ENCODE results near the gene SGIP1. TPM values are rescaled to one million over a fixed set of nuclear protein-coding genes. Genes with fewer than 3 reads are reported as not detected.
"Not testable (repeated sequence)": the region's sequence is repeated elsewhere in the genome, so short reads cannot be mapped to it uniquely, and the experiment has no call there.

Gene SGIP1
- total RNA-seq, 1 donor from 2014 or later: not detected

GRCh38 chr1:66788231-66788939 is 254.4 kb downstream of the SGIP1 start:
- ChIA-PET POLR2A (no interaction called here), CTCF (no interaction called here)
- no peaks in the 10 kb centered on the region for H3K36me3 Mint-ChIP-seq (ENCODE audit: low read depth)
- peak overlapping the region; percentile 10 for H3K27ac Mint-ChIP-seq
- peaks cover 12% of the 10 kb centered on the region for H3K4me1 Mint-ChIP-seq
- intact Hi-C loops (cut with micrococcal nuclease): no loop called here
- ATAC-seq (ENCODE audit: low read depth) (peak; percentile 42), DNase-seq (no peak)
- peak overlapping the region; percentile 11 for H3K4me3 Mint-ChIP-seq
- H3K9me3 Mint-ChIP-seq: no peaks in the 10 kb centered on the region
- no peaks in the 10 kb centered on the region for H3K27me3 Mint-ChIP-seq
- no peak for TF ChIP-seq CTCF (IDR thresholded peaks at IDR 0.05)

- intact Hi-C loops (cut with micrococcal nuclease): no loop called here
- ATAC-seq (ENCODE audit: low read depth) (no peak), DNase-seq (no peak)
- Mint-ChIP-seq H3K27ac (no peak overlapping the region), H3K4me1 (peaks cover 12% of the 10 kb centered on the region), H3K36me3 (ENCODE audit: low read depth) (no peaks in the 10 kb centered on the region), H3K27me3 (no peaks in the 10 kb centered on the region), H3K4me3 (no peak overlapping the region), H3K9me3 (no peaks in the 10 kb centered on the region)
- ChIA-PET POLR2A (no interaction called here), CTCF (no interaction called here)
- no peak for TF ChIP-seq CTCF (IDR thresholded peaks at IDR 0.05)
These were observed 258.0 kb downstream of the SGIP1 start for GRCh38 chr1:66791621-66792610.

GRCh38 chr1:66795839-66796238 is 261.9 kb downstream of the SGIP1 start:
- POLR2A ChIA-PET, CTCF ChIA-PET: not testable (repeated sequence)

More at GRCh38 chr1:66795839-66796238, 261.9 kb downstream of the SGIP1 start:
- H3K27ac Mint-ChIP-seq; ATAC-seq (ENCODE audit: low read depth); H3K4me1 Mint-ChIP-seq; intact Hi-C loops (cut with micrococcal nuclease); H3K36me3 Mint-ChIP-seq (ENCODE audit: low read depth); H3K4me3 Mint-ChIP-seq; H3K9me3 Mint-ChIP-seq; H3K27me3 Mint-ChIP-seq; DNase-seq: not testable (repeated sequence)

Other genes with a start within 250 kb of the SGIP1 start
- not detected in 2 replicates for gene DYNLT5, start 218.3 kb downstream of the SGIP1 start, total RNA-seq